K562 (cell line): Measurements from ENCODE around the gene ZBTB43. TPM values are rescaled to one million over a fixed set of nuclear protein-coding genes. Genes with fewer than 3 reads are reported as not detected.

Experiments used
- ATAC-seq: fragments of 200-7000 bp; cut with Tn5 transposase; 3 replicates; pipeline ENCODE4 v1.9.1; 2020; ENCODE audit warnings: moderate library complexity
- BruUV-seq: library from RNA; stranded (reverse); fragments of 400-500 nt; replicated peaks from 2 replicates; lab custom pipeline; 2021; lab: Mats Ljungman, UMichigan
- CTCF ChIA-PET: fragments of 300-600 bp; formaldehyde crosslinking; extraction: SDS; loops from one replicate; lab custom pipeline; 2021; ENCODE audit warnings: low intra/inter-chr PET ratio; lab: Yijun Ruan, JAX
- POLR2A ChIA-PET: fragments of 300-600, 350-650 bp; sonication (Branson Sonifier 250); formaldehyde crosslinking; extraction: SDS; loops from one replicate; lab custom pipeline; 2021; ENCODE audit warnings: antibody characterized with exemption, inconsistent platforms; lab: Yijun Ruan, JAX
- DNase-seq, 4 experiments: peaks; one replicate each; pipeline versions ENCODE4 v3.0.0 to v3.0.0-alpha.2; 2011 to 2018; ENCODE audit warnings: low spot score in 3 of 4, mixed read lengths in 3 of 4; ENCODE audit errors: extremely low read depth in 1 of 4
- FAIRE-seq: peaks from 2 replicates; lab custom pipeline; 2011; peaks lifted over from hg19 to GRCh38; lab: Jason Lieb, UNC
- H2AFZ ChIP-seq: 2 replicates; pipeline ENCODE4 v1.6.0; 2011; ENCODE audit warnings: low read depth, low read length, control low read depth, inconsistent platforms
- H3K27ac ChIP-seq: fragments of 200-600 bp; 3 replicates; pipeline ENCODE4 v1.8.0; 2011; ENCODE audit warnings: low read depth, mild to moderate bottlenecking, control low read depth, inconsistent platforms, low read length, moderate library complexity, mixed read lengths; ENCODE audit errors: extremely low read depth
- H3K27me3 ChIP-seq, 2 experiments: fragments of 300-600 bp in 1 of 2; 2 replicates in 1 of 2; 3 replicates in 1 of 2; pipeline versions ENCODE4 v1.6.0 to v1.8.0; 2011; ENCODE audit warnings: inconsistent platforms in 2 of 2, low read length in 2 of 2, mild to moderate bottlenecking in 1 of 2, mixed read lengths in 1 of 2, moderate library complexity in 1 of 2; ENCODE audit not compliant: control insufficient read depth in 2 of 2, insufficient read depth in 2 of 2
- H3K36me3 ChIP-seq: fragments of 300-600 bp; 3 replicates; pipeline ENCODE4 v1.8.0; 2011; ENCODE audit warnings: mild to moderate bottlenecking, low read length, inconsistent platforms; ENCODE audit not compliant: control insufficient read depth, insufficient read depth
- H3K4me1 ChIP-seq, 2 experiments: fragments of 200-600 bp in 1 of 2; replicated peaks in 1 of 2; 2 replicates in 1 of 2; 3 replicates in 1 of 2; pipeline versions ENCODE4 v1.5.1 to v1.8.0; 2011; ENCODE audit warnings: inconsistent platforms in 2 of 2, low read length in 2 of 2, mild to moderate bottlenecking in 1 of 2, mixed read lengths in 1 of 2, moderate library complexity in 1 of 2; ENCODE audit not compliant: control insufficient read depth in 2 of 2, insufficient read depth in 2 of 2
- H3K4me2 ChIP-seq: 2 replicates; pipeline ENCODE4 v1.6.1; 2011; ENCODE audit warnings: low read length, control low read depth, inconsistent platforms, mixed read lengths; ENCODE audit not compliant: insufficient read depth
- H3K4me3 ChIP-seq: fragments of 200-600 bp; sonication (generic), shearing (Covaris generic); 2 replicates; pipeline ENCODE4 v1.5.1; 2016; ENCODE audit warnings: control low read depth, inconsistent platforms
- H3K79me2 ChIP-seq: fragments of 200-600 bp; 3 replicates; pipeline ENCODE4 v1.8.0; 2011; ENCODE audit warnings: low read length, inconsistent platforms; ENCODE audit not compliant: control insufficient read depth, insufficient read depth
- H3K9ac ChIP-seq, 2 experiments: 2 replicates each; pipeline versions ENCODE4 v1.6.0 to v1.6.1; 2011; ENCODE audit warnings: low read depth in 2 of 2, low read length in 2 of 2, control low read depth in 1 of 2, inconsistent platforms in 1 of 2, mild to moderate bottlenecking in 1 of 2, mixed read lengths in 1 of 2; ENCODE audit not compliant: insufficient read depth in 1 of 2
- H3K9me1 ChIP-seq: one replicate; pipeline ENCODE4 v1.6.0; 2011; ENCODE audit warnings: inconsistent platforms, mild to moderate bottlenecking, low read length, moderate library complexity; ENCODE audit not compliant: control insufficient read depth, insufficient read depth
- H3K9me3 ChIP-seq: replicated peaks from 2 replicates; pipeline ENCODE4 v1.5.1; 2011; ENCODE audit warnings: low read depth, low read length, inconsistent platforms; ENCODE audit not compliant: control insufficient read depth, insufficient read depth
- H4K20me1 ChIP-seq: replicated peaks from 2 replicates; pipeline ENCODE4 v1.6.1; 2011; ENCODE audit warnings: low read length, inconsistent platforms, mixed read lengths; ENCODE audit not compliant: control insufficient read depth, insufficient read depth
- AFF4 ChIP-seq: sonication (generic); formaldehyde crosslinking; IDR thresholded peaks from 2 replicates; pipeline ENCODE4 v1.8.0; 2023; ENCODE audit warnings: mild to moderate bottlenecking, missing genetic modification reagents
- ATF7 ChIP-seq: fragments of 450-650 bp; IDR thresholded peaks from 2 replicates; pipeline ENCODE4 v1.7.1; 2014; ENCODE audit warnings: mild to moderate bottlenecking, moderate library complexity
- BACH1 ChIP-seq: fragments of 200-800 bp; sonication (Bioruptor generic); IDR thresholded peaks from 2 replicates; pipeline ENCODE4 v1.6.1; 2016; ENCODE audit warnings: missing genetic modification characterization, missing compliant biosample characterization
- BDP1 ChIP-seq: IDR thresholded peaks from 3 replicates; pipeline ENCODE4 v1.6.1; 2011; ENCODE audit not compliant: insufficient read length, insufficient read depth
- CBX3 ChIP-seq, 2 experiments: IDR thresholded peaks; 1 replicate in 1 of 2; 2 replicates in 1 of 2; pipeline ENCODE4 v1.6.1; 2012; ENCODE audit warnings: inconsistent platforms in 2 of 2, low read length in 2 of 2, borderline replicate concordance in 1 of 2, control low read depth in 1 of 2
- FOXK2 ChIP-seq, 2 experiments: fragments of 450-650 bp; IDR thresholded peaks in 1 of 2; conservative IDR thresholded peaks in 1 of 2; 2 replicates each; pipeline ENCODE4 v1.6.1; 2016; ENCODE audit warnings: low read depth in 2 of 2, mild to moderate bottlenecking in 1 of 2
- GABPB2 ChIP-seq: fragments of 250-450 bp; sonication (Bioruptor Pico); conservative IDR thresholded peaks from 2 replicates; pipeline ENCODE4 v1.5.1; 2021; ENCODE audit warnings: mild to moderate bottlenecking
- HMG20A ChIP-seq: fragments of 450-650 bp; formaldehyde crosslinking; conservative IDR thresholded peaks from 2 replicates; pipeline ENCODE4 v1.4.0; 2020; ENCODE audit warnings: mild to moderate bottlenecking, mixed read lengths
- KDM1A ChIP-seq, 2 experiments: fragments of 450-650 bp; IDR thresholded peaks; 2 replicates each; pipeline ENCODE4 v1.6.1; 2016; ENCODE audit warnings: mild to moderate bottlenecking in 2 of 2
- KLF10 ChIP-seq: fragments of 250-450 bp; sonication (Bioruptor Pico); IDR thresholded peaks from 2 replicates; pipeline ENCODE4 v1.6.1; 2021; ENCODE audit warnings: matching md5 sums
- MECOM ChIP-seq: fragments of 250-450 bp; sonication (Bioruptor Pico); IDR thresholded peaks from 2 replicates; pipeline ENCODE4 v1.8.0; 2022; ENCODE audit warnings: inconsistent platforms
- RFX5 ChIP-seq: IDR thresholded peaks from 2 replicates; pipeline ENCODE4 v1.6.1; 2011; ENCODE audit warnings: low read depth, mild to moderate bottlenecking, improper control_type of control experiment, low read length
- TCF7L2 ChIP-seq: fragments of 150-350 bp; IDR thresholded peaks from 2 replicates; pipeline ENCODE4 v1.6.1; 2016; ENCODE audit warnings: low read depth, mild to moderate bottlenecking, low read length, moderate library complexity
- THRB ChIP-seq: fragments of 450-650 bp; formaldehyde crosslinking; conservative IDR thresholded peaks from 2 replicates; pipeline ENCODE4 v1.4.0; 2022; ENCODE audit warnings: mild to moderate bottlenecking, missing genetic modification characterization
- TRIM24 ChIP-seq, 2 experiments: fragments of 450-650 bp; IDR thresholded peaks; 2 replicates each; pipeline ENCODE4 v1.6.1; 2016
- TRIM28 ChIP-seq: fragments of 450-650 bp; IDR thresholded peaks from 2 replicates; pipeline ENCODE4 v1.6.1; 2017
- ZNF324 ChIP-seq: fragments of 250-450 bp; sonication (Bioruptor Pico); IDR thresholded peaks from 2 replicates; pipeline ENCODE4 v1.4.0; 2020; ENCODE audit warnings: mild to moderate bottlenecking
- ZNF778 ChIP-seq: fragments of 450-650 bp; formaldehyde crosslinking; IDR thresholded peaks from 2 replicates; pipeline ENCODE4 v1.4.0; 2020; ENCODE audit warnings: mild to moderate bottlenecking, moderate library complexity
- WGBS: fragments of 100-300 bp; shearing (Covaris generic); methylation state at CpG from one replicate; pipeline ENCODE4 v1.1.6; 2016; ENCODE audit warnings: low coverage, mixed read lengths; ENCODE audit not compliant: insufficient coverage; ENCODE audit errors: missing lambda C conversion rate; 5-methylcytosine and 5-hydroxymethylcytosine counted together
- in situ Hi-C: fragments of 300-500 bp; cut with MboI; formaldehyde crosslinking; loops from 4 replicates; pipeline ENCODE4 v1.15.0; 2018; ENCODE audit warnings: inconsistent platforms, mixed read lengths
- intact Hi-C: fragments of 100-400 bp; cut with micrococcal nuclease; formaldehyde crosslinking; loops from 2 replicates; pipeline ENCODE4 v1.14.2; 2022
- polyA plus RNA-seq, 8 experiments: library from polyadenylated mRNA; depleted of rRNA in 4 of 8; stranded (reverse) in 5 of 8; unstranded in 3 of 8; fragments of >200 nt; fragmentation: Nextera tagmentation in 2 of 8; fragmentation: Illumina TruSeq in 1 of 8; extraction: Ambion mirVana in 2 of 8; extraction: Trizol in 1 of 8; gene quantifications; 2 replicates each; pipeline versions ENCODE4 v1.2.1 to v1.2.3, GENCODE V29; 2011 to 2014; ENCODE audit warnings: inconsistent platforms in 1 of 8, missing spikeins in 1 of 8
- total RNA-seq, 7 experiments: library from RNA; depleted of rRNA in 6 of 7; stranded (reverse); fragments of >200 nt in 6 of 7; fragmentation: Illumina TruSeq in 2 of 7; extraction: Trizol in 2 of 7; gene quantifications; 2 replicates each; pipeline versions ENCODE4 v1.2.1 to v1.2.3, GENCODE V29; 2011 to 2021; ENCODE audit warnings: low replicate concordance in 1 of 7

ZBTB43 gene
- total and polyA plus RNA-seq, 9 of the 15 experiments (the other 6 are each of a cell fraction or from before 2014, with no cell fraction given) = 3.9 to 17.2 (median 9.1) TPM

GRCh38 chr9:126818482-126818881 lies 13.6 kb downstream of the ZBTB43 start:
- no peaks in the 10 kb centered on the region for H3K9me1 ChIP-seq
- H3K27me3 ChIP-seq = no peaks in the 10 kb centered on the region
- H3K36me3 ChIP-seq = peaks cover 51% of the 10 kb centered on the region
- WGBS = 99% methylated on average over 5 of the region's 5 CpGs
- H3K4me3 ChIP-seq = no peak overlapping the region
- no peaks in the 10 kb centered on the region for H4K20me1 ChIP-seq
- FAIRE-seq = no peak
- in situ Hi-C loops = no loop called here
- POLR2A ChIA-PET = interaction anchor here (0.7 kb wide), 1 partner anchor 15 kb away, joined by 3 read pairs; no protein-coding TSS in a partner anchor
- CTCF ChIA-PET = interaction anchor here (0.7 kb wide), 1 partner anchor 117 kb away, joined by 3 read pairs; no protein-coding TSS in a partner anchor
- no peak overlapping the region for H2AFZ ChIP-seq
- DNase-seq = no peak
- no peak overlapping the region for H3K9ac ChIP-seq
- H3K27ac ChIP-seq = no peak overlapping the region
- peaks cover 21% of the 10 kb centered on the region for H3K9me3 ChIP-seq
- peaks cover 57% of the 10 kb centered on the region for H3K79me2 ChIP-seq
- no peak for ATAC-seq
- intact Hi-C loops = no loop called here
- no peak overlapping the region for H3K4me2 ChIP-seq
- no peaks in the 10 kb centered on the region for H3K4me1 ChIP-seq
- no TSS peak for BruUV-seq
- no peak for TF ChIP-seq KDM1A (IDR thresholded peaks at IDR 0.05)
- TF ChIP-seq ATF7 = no peak
- TF ChIP-seq ZNF324 (CRISPR knock-in tag) = peak; percentile 96
- no peak for TF ChIP-seq GABPB2 (CRISPR knock-in tag)
- TF ChIP-seq KLF10 (CRISPR knock-in tag) = no peak
- TF ChIP-seq TRIM28 = 0 out of 2 replicates have a peak, but pooled peaks have one; percentile 41
- TF ChIP-seq ZNF778 (CRISPR knock-in tag) = no peak
- no peak for TF ChIP-seq BACH1 (tag)
- no peak for TF ChIP-seq TCF7L2
- TF ChIP-seq AFF4 (CRISPR knock-in tag) = no peak
- TF ChIP-seq RFX5 = no peak
- no peak for TF ChIP-seq HMG20A (CRISPR knock-in tag)
- no peak for TF ChIP-seq THRB (CRISPR knock-in tag)
- TF ChIP-seq TRIM24 (IDR thresholded peaks at IDR 0.05) = peak; percentile 20; a peak in 1 of 4 replicates
- TF ChIP-seq CBX3 (IDR thresholded peaks at IDR 0.05; ENCODE audit: borderline replicate concordance in 1 of 2, low read length in 2 of 2) = peak in 1 of 2 experiments; percentile 72; a peak in 1 of 3 replicates
- TF ChIP-seq MECOM (CRISPR knock-in tag) = no peak
- TF ChIP-seq BDP1 = no peak
- no peak for TF ChIP-seq FOXK2 (conservative IDR thresholded peaks at IDR 0.05 in 1 of 2, IDR thresholded peaks at IDR 0.05 in 1 of 2; ENCODE audit: low read depth in 2 of 2)
